Gastrocnemius medialis (tissue), 4 donors: Measurements from ENCODE around the gene PSMC1.

Experiments used
- POLR2A ChIP-seq, 2 donors: fragments of 450-650 bp; IDR thresholded peaks; one replicate each; pipeline ENCODE4 v1.6.1; 2017; ENCODE audit warnings: antibody characterized with exemption in 2 of 2, mild to moderate bottlenecking in 2 of 2, moderate library complexity in 2 of 2
- TF ChIP-seq, protein P1 (sequence below), 5 experiments: fragments of 450-650 bp in 3 of 5; fragments of 200-600 bp in 2 of 5; sonication (generic) in 2 of 5; IDR thresholded peaks in 4 of 5; conservative IDR thresholded peaks in 1 of 5; 1 replicate in 4 of 5; 2 replicates in 1 of 5; pipeline ENCODE4 v1.5.1; 2016 to 2019; ENCODE audit warnings: antibody characterized with exemption in 5 of 5, mild to moderate bottlenecking in 3 of 5, moderate library complexity in 3 of 5

DNA sequence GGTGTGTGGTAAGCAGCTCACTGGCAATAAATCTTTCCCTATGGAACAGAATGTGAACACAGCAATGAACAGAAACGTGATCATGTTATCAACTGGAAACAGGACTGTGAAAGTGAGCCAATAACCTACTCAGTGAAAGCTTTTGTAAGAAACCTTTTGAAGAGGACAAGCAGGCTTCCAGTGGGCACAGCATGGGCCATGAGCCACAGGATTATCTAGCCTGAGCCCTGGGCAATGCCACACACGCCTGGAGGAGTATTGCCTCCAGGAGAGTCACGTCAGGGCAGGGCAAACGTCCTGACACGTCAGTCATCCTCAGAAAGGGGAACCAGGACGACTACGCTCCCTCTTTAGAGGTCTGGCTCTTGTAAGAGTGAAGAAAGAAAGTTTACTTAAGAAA lies 43.1 kb downstream of the PSMC1 start:
- TF ChIP-seq, protein P1, sequence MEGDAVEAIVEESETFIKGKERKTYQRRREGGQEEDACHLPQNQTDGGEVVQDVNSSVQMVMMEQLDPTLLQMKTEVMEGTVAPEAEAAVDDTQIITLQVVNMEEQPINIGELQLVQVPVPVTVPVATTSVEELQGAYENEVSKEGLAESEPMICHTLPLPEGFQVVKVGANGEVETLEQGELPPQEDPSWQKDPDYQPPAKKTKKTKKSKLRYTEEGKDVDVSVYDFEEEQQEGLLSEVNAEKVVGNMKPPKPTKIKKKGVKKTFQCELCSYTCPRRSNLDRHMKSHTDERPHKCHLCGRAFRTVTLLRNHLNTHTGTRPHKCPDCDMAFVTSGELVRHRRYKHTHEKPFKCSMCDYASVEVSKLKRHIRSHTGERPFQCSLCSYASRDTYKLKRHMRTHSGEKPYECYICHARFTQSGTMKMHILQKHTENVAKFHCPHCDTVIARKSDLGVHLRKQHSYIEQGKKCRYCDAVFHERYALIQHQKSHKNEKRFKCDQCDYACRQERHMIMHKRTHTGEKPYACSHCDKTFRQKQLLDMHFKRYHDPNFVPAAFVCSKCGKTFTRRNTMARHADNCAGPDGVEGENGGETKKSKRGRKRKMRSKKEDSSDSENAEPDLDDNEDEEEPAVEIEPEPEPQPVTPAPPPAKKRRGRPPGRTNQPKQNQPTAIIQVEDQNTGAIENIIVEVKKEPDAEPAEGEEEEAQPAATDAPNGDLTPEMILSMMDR (IDR thresholded peaks at IDR 0.05 in 4 of 5, conservative IDR thresholded peaks at IDR 0.05 in 1 of 5), result no peak
- TF ChIP-seq POLR2A (IDR thresholded peaks at IDR 0.05), result peak; percentile 33 to 55
